Measurements from ENCODE around the gene MESD.
"Not testable (repeated sequence)": the region's sequence is repeated elsewhere in the genome, so short reads cannot be mapped to it uniquely, and the experiment has no call there.

The MESD gene

DNA sequence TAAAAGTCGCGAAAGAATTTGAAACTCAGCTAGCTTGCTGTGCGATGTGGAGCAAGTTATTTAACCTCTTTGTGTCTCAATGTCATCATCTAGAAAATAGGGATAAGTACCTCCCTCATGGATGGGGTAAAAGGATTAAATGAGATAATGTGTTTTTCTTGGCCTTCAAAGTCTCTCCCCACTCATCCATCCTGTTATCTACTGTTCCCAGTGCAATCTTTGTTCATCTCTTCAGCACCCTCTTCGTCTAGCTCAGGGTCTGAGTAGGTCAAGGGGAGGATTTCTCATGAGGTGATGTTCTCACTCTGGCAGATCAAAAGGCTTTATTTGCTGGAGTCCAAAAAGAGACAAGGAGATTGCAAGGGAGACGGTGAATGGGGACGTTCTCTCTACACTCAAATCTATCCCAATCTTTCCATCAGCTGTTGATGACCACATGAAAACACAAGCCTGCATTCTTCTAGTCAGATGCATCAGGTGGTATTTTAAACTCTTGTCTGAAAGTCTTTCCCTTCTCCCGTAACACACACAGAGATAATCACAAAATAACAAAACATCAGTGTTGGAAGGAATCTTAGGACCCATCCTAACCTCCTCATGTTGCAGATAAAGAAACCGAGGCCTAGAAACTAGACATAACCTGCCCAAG lies 1.3 kb downstream of the MESD start:
- DNase-seq = no peak

DNA sequence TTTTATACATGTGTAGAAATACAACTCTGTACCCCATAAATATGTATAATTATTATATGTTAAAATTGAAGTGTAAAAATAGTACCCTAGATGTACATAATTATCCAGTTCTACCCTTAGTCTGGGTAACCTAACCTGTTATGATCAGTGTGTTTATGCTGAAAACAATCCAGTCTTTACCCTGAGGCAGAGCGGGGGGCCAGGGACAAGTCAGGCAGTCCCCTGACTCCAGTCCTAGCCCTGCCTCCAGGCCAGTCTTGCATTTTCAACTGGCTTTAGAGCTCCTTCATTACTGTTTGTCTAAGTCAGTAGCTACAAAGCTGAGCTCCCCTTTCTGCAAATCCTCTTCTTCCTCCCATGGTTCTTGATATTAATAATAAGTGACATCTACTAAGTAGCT lies 3.1 kb downstream of the MESD start:
- no peak for DNase-seq

DNA sequence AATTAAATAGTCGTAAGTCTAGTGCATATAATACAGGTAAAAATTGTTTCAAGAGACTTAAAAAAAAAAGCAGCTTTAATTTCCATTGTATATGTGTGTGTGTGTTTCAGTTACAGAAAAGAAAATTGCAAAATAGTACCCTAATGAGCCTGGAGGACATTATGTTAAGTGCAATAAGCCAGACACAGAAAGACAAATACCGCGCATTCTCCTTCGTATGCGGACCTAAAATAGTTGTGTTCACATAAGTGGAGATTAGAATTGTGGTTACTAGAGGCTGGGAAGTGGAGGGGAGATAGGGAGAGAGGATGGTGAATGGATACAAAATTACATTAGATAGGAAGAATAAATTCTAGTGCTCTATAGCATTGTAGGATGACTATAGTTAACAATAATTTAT lies 3.6 kb downstream of the MESD start:
- DNase-seq = no peak

DNA sequence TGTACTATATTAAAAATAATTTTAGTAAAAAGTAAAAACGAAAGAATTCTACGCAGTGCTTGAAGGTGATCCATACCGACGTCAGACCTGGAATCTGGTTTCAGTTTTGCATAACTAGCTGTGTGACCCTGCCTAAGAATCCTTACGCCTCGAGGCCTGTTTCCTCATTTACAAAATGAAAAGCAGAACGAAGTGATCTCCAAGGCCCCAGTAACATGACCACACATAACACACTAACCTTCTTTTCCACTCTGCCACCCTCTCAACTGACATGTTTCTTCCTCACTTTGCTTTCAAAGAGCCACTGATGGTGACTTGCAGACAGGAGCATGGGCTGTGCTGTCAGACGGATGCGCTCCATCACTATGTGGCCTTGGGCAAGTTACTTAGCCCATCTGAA lies 4.8 kb downstream of the MESD start:
- no peak for DNase-seq

DNA sequence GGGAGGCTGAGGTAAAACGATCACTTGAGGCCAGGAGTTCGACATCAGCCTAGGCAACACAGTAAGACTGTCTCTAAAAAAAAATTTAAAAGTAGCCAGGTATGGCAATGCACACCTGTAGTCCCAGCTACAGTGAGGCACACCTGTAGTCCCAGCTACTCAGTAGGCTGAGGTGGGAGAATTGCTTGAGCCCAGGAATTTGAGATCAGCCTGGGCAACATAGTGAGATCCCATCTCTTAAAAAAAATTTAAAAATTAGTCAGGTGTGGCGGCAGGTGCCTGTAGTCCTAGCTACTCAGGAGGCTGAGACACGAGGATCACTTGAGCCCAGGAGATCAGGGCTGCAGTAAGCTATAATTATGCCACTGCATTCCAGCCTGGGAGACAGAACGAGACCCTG lies 6.8 kb downstream of the MESD start:
- DNase-seq = no peak

DNA sequence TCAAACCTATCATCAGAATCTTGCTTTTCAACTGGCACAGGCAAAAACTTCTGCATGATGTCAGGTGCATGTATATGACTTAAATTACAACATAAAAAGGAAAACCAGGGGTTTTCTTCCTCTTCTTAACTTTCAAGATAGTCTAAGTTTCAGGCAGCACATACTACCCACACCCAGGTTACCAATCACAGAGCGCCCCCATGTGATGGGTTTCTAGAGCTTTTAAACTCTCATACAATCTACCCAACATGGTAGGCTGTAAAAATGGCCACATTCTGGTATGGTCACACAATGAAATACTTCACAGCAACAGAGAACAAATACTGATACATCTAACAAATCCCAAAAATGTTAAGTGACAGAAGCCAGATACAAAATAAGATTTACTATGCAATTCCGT lies 7.4 kb downstream of the MESD start:
- no peak for DNase-seq

DNA sequence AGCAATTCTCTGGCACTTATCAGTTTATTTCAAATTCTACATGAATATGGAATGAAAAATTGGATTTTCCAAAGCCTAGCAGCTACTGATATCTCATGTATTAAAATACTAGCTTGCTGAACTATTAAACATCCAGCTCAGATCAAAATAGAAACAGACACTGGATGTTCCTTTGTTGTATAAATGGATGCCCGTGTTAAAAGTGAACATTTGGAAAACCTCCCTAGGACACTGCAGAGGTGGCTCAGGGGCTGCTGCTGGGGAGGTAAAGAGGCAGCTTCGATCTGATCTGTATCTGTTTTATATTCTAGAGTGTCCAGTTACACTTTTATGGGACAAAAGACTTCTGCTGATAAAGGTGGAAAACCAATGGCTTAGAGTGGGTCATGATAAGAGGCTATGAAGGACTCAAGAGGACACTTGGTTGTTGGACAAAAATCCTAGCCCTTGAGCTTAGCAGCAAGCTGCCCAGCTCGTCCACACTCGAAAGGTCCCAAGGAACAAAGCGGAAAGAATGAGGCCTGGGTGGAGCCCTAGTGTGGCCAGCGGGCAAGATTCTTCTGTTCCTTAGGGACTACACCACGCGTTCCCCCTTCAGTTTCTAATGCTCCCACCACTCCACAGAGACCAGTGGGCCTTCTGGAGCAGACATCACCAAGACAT lies 9.9 kb downstream of the MESD start:
- no peak for DNase-seq

DNA sequence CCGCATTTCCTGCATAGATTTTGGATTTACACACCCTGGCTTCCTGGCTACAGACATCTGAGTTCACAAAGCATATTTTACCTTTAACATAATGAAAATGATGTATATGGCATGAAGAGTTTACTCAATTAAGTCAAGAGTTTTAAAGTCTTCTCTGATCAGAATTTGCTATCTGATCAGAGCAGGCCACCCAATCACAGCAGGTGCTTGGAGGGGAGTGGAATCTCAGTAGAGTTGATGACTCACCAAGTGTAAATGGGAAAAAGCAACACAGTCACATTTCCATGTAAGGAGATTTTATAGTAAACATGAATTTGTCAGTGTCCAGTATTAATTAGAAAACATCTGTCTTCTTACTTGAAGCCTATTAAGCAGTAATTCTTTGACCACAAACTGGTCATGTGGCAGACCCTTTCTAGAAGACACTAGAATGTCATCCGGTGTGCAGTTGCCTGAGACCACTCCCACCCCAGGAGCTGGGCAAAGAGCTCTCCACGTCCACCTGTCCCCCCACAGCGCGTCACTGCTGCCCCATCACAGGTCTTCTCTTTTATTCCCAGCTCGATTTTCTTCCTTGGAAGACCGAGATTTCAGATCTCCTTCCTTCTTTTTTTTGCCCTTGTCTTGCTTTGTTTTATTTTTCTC lies 10.8 kb downstream of the MESD start:
- no peak for DNase-seq

DNA sequence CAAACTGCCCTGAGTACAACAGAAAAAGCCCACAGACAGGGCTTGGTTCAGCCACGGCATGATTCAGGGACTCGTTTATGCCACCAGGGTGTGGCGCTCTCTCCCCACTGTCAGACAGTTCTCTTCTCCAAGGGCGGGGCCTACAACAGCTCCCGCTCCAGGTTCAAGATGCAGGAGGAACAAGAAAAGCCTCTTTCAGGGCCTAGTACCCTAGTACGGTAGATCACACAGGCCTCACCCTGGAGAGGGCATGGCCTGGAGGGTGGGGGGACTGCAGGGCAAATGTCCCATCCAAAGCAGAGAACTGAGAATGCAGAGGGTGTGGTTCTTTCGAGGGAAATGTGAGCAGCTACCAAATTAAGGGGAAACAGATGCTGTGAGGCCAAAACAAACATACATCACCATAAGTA lies 12.0 kb downstream of the MESD start:
- DNase-seq = no peak

DNA sequence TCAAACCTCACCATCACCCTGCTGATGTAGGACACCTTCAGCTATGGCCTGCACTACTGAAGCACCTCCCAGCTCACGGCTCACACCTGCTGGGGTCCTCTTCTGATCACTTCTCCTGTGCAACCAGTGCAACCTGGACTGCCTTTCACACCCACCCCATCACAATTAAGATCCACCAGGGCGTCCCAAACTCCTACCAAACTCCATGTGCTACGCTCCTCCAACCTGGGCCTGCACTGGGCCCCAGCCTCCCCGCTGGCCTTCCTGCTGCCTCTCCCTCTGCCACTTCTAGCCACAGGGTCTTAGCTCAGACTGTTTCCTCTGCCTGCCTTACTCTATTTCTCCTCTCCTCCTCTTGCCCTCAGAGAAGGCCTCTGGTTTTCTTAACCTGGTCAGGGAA lies 12.8 kb downstream of the MESD start:
- DNase-seq = no peak

DNA sequence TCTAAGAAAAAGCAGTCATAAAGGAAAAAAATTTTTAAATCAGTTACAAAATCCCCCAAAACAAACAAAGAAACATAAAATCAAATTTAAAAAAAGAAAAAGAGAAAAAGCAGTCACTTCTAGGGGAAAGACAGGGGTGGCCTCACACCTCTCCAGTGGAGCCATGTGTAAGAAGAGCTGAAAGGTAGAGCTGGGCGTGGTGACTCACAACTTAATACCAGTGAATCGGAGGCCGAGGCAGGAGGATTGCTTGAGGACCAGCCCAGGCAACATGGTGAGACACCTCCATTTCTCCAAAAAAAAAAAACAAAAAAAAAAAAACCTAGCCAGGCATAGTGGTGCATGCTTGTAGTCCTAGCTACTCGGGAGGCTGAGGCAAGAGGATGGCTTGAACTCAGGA lies 14.7 kb downstream of the MESD start:
- DNase-seq = no peak

DNA sequence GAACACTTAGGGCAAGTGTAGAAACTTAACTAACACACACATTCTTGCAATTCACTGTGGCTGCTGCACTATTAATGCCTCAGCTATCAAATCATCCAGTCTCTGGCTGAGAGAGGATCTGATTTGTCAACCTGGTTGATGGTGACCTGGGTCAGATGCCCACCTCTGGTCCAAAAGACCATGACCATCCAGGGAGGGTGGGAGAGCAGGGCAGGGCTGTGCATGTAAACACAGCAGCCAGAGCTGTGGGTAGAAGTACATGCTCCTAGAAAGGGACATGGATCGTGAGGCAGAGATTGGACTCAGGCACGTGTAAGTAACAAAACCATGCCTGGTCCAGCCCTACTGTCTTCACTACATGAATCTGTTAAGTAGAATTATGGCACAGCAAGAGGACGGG lies 17.3 kb downstream of the MESD start:
- DNase-seq = no peak

DNA sequence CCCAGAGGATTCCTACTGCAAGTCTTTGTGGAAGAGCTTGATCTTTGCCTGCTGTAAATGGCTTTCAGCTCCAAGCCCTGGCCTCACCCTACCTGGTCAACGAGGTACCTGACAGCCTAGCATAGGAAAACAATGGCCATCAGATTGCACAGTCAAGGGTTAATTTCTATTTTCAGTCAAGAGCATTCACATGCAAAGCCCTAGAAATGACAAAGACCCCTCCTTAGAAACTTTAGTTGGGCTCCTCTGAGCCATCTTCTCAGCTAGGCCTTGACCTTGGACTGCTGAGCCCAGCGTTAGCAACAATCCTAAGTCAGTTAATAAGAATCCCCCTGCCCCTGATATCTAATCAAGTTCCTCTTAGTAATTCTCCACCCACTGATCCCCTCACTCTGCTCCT lies 18.5 kb downstream of the MESD start:
- DNase-seq = no peak

DNA sequence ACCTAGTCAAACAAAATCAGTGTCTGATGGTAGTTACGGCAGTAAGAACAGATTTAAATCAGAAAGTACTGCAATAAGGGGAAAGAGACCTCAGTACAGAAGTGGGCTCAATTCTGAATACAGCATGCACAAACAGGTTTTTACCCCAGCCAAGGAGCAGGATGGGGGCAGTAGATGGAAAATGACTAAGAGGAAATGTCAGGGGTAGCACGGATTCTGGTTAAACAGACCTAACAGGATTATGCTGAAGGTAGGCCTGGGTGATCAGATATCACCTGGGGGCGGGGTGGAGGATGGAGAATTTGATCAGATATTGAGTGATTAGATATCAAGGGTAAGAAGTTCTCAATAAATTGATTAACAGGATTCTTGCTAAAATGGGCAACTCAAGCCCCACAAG lies 19.0 kb downstream of the MESD start:
- DNase-seq = no peak

DNA sequence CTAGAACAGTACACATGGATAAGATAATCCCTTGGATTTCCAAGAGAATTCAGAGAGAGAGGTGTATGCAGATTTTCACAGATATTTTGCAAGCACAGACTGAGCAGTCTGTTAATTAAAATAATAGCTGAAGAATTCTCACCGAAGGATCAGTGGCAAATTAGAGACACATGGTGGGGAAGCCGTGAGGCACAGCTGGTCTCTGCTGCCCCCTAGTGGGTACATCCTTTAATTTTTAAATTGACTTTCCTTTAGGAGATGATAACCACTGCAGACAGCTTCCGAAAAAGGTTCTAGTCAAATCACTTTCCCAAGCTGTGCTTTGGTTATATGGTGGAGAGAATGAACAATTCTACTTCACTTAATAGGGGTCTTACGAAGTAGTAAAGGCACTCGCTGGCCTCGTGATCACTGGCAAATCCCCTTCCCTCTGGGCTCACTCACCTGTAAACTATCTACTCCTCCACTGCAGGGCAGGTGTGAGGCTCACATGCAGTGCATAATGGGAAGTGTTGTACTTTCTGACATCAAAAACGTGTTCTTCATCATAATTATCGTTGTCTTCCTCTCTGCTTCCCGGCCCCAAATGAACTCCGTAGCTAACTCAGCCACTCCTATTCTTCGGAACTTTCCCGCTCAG lies 19.5 kb downstream of the MESD start:
- peak; percentile 60 for DNase-seq

DNA sequence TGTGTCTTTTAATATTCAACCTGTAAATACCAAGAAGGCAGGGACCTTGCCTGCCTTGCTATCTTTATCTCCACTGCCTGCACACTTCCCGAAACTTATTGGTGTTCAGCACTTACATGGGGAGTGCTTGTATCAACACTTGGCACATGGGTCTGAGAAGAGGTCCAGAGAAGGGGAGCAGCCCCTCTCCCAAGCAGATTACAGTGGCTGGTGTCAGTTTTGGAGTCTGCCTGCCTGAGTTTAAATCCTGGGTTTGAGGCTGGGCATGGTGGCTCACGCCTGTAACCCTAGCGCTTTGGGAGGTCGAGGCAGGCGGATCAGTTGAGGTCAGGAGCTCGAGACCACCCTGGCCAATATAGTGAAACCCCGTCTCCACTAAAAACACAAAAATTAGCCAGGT lies 20.3 kb downstream of the MESD start:
- DNase-seq = no peak

DNA sequence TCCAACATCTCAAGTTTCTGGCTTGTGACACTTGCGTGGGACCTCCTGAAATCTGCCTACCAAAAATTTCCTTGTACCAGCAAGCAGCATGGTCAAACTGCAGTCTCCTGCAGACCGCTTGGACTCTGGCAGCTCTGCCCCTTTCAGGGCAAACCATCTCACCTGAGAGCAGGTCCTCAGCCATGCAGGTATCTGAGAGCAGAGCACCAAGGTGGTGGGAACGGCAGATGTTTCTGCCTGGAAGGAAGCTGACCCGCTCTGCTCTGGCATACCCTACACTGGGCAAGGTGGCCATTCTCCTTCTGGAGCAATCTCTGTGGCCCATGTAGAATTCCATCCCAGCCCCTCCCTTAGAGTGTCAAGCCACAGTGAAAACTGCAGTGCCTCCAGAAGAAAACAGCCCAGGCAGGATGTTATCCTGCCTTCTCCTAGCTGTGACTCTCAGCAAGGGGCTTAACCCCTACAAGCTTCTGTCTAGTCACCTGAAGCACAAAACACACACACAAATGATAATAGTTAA lies 21.6 kb downstream of the MESD start:
- no peak for DNase-seq

DNA sequence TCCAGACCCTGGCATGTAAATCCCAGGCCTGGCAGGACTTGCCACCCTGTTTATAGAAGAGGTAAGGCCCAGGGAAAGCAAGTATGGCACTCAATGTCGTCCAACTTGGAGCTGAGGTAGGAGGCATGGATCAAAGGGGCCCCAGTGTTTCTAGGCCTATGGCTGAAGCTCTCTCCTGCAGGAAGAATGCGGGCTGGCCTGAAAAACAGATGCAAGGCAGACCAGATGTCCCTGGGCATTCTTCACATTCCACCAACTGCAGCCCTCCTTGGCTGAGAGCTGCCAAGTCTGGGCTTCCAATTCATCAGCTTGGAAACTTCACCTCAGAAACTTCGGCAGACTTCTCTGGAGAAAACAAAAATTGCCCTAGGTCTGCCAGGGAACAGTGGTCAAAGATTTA lies 22.2 kb downstream of the MESD start:
- DNase-seq = no peak

DNA sequence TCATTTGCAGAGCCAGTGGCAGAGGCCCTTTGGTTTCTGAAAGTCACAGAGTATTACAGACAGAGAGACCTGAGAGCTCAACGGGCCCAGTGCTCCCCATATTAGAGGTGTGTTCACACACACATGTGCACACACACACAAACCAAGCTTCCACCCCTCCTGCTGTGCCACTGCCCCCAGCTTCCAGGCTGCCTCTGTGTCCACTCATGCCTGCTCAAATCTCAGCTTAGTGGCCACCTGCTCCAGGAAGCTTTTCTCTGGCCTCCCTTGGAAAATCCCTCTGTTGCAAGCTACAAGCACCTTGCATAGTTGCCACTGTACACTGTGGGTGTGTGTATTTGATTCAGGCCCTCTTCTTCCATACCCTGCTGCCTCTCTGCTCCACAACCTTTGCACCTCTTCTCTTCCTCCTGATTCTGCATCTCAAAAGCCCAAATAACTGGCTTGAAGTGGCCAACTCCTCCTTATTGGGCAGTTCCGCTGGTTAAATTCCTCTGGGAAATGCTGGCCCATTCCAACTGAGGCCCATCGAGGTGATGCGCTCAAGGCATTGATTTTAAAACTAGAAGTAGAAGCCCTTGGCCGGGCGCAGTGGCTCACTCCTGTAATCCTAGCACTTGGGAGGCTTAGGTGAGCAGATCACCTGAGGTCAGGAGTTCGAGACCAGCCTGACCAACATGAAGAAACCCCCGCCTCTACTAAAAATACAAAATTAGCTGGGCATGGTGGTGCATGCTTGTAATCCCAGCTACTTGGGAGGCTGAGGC lies 23.0 kb downstream of the MESD start:
- no peak for DNase-seq

DNA sequence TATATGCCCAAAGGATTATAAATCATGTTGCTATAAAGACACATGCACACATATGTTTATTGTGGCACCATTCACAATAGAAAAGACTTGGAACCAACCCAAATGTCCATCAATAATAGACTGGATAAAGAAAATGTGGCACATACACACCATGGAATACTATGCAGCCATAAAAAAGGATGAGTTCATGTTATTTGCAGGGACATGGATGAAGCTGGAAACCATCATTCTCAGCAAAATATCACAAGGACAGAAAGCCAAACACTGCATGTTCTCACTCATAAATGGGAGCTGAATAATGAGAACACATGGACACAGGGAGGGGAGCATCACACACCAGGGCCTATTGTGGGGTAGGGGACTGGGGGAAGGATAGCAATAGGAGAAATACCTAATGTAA lies 24.2 kb downstream of the MESD start:
- DNase-seq = not testable (repeated sequence)

DNA sequence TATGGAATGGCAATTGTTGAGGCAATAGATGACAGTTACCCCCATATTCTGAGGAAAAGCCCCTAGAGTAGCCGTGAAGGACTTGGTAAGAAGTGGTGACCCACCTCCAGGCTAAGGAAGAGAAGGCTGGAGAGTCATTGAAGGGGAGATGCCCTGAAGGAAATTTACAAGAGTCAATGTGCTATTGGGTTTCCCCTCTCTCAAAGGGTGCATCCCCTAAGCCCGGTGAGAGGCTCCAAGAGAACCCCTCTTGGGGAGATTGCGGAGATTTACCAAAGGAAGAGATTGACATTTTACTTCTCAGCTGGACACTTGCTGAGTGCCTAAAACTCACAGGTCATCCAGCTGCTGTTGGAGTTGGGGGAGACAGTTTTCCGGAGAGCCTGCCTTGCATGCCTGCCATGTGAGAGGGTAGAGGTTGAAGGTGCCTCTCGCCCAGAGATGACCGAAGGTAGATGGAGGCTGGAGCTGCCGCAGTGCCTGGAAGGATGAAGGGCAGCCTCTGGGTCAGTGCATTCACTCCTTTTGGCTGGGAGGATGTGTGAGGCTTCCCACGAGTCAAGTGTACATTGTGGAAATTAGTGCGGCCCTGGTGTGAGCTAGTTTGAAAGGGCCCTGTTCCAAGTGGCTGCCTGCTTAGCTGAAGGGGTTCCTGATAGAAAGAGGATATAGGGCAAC lies 30.7 kb downstream of the MESD start:
- DNase-seq = no peak

DNA sequence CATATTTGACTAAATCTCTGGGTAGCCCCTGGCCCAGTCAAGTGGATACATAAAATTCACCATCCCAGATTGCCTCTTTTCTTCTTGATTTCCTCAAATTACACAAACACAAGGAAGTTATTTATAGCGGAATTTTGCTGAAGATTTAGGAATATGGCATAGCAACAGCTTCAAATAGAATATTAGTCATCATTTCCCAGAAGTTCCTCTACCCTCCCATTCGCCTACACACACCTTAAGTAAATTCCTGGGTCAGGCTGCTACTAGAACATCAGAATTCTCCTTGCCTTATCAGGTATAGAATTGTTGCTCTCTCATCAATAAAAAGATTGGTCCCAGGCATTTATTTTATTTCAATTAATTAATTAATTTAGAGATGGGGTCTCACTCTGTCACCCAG lies 31.6 kb downstream of the MESD start:
- DNase-seq = no peak
